Mucosa of descending colon (tissue), 3 donors: ENCODE measurements around the gene MYO16. TPM values are rescaled to one million over a fixed set of nuclear protein-coding genes. Genes with fewer than 3 reads are reported as not detected.
"Not testable (repeated sequence)": the region's sequence is repeated elsewhere in the genome, so short reads cannot be mapped to it uniquely, and the experiment has no call there.

ENCODE experiments used
- ATAC-seq: fragments of 200-7000 bp; cut with Tn5 transposase; one replicate; pipeline ENCODE4 v1.9.1; 2020; ENCODE audit warnings: mild to moderate bottlenecking, moderate library complexity
- DNase-seq, 3 donors: peaks; one replicate each; pipeline ENCODE4 v3.0.0-alpha.2; 2020
- H3K36me3 ChIP-seq: fragments of 200-600 bp; one replicate; pipeline ENCODE4 v1.8.0; 2021; ENCODE audit warnings: low read depth, mild to moderate bottlenecking
- H3K4me1 ChIP-seq: fragments of 200-600 bp; one replicate; pipeline ENCODE4 v1.8.0; 2021; ENCODE audit warnings: low read depth, mild to moderate bottlenecking
- H3K4me3 ChIP-seq: fragments of 200-600 bp; one replicate; pipeline ENCODE4 v1.8.0; 2021; ENCODE audit warnings: mild to moderate bottlenecking
- H3K9me3 ChIP-seq: fragments of 200-600 bp; one replicate; pipeline ENCODE4 v1.8.0; 2021; ENCODE audit warnings: mild to moderate bottlenecking
- intact Hi-C, 2 donors: fragments of 100-400 bp; cut with DNase I in 1 of 2; cut with micrococcal nuclease in 1 of 2; formaldehyde crosslinking; loops; one replicate each; pipeline versions ENCODE4 v1.11.0 to v1.11.1; 2022; cut with DNase I, micrococcal nuclease
- total RNA-seq, 3 donors: library from RNA; stranded (reverse); fragmentation: NEBNext Ultra II Directional in 2 of 3; extraction: Animal tissue kit (Norgen Biotek cat#: 25700) in 2 of 3; gene quantifications; one replicate each; pipeline versions ENCODE4 v1.2.1 to v1.2.4, GENCODE V29; 2021 to 2023
- TF ChIP-seq, protein P1 (sequence below): fragments of 200-600 bp; IDR thresholded peaks from one replicate; pipeline ENCODE4 v1.8.0; 2022; ENCODE audit warnings: antibody characterized with exemption, mild to moderate bottlenecking
- donor health status: DM: no; HTN: no; CAD: no; lungs with moderate emphysema.
- donor health status: DM: no; HTN: no; CAD: no.
- donor health status: DM: no; HTN: yes; CAD: no.

Gene MYO16
- total RNA-seq, 3 donors from 2014 or later = 0.06 TPM; not detected in 2

GRCh38 chr13:108895220-108895704 lies 265.9 kb downstream of the MYO16 start:
- no peak for ATAC-seq
- TF ChIP-seq, protein P1, sequence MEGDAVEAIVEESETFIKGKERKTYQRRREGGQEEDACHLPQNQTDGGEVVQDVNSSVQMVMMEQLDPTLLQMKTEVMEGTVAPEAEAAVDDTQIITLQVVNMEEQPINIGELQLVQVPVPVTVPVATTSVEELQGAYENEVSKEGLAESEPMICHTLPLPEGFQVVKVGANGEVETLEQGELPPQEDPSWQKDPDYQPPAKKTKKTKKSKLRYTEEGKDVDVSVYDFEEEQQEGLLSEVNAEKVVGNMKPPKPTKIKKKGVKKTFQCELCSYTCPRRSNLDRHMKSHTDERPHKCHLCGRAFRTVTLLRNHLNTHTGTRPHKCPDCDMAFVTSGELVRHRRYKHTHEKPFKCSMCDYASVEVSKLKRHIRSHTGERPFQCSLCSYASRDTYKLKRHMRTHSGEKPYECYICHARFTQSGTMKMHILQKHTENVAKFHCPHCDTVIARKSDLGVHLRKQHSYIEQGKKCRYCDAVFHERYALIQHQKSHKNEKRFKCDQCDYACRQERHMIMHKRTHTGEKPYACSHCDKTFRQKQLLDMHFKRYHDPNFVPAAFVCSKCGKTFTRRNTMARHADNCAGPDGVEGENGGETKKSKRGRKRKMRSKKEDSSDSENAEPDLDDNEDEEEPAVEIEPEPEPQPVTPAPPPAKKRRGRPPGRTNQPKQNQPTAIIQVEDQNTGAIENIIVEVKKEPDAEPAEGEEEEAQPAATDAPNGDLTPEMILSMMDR = peak; percentile 10
- Histone ChIP-seq H3K4me3 (no peak overlapping the region), H3K4me1 (no peaks in the 10 kb centered on the region), H3K36me3 (no peaks in the 10 kb centered on the region), H3K9me3 (no peaks in the 10 kb centered on the region)
- intact Hi-C loops = loop anchor here (5.0 to 10.0 kb wide), 3 partner anchors 290 to 573 kb away; no protein-coding TSS in a partner anchor
- peak in 1 of 3 donors; percentile 36 for DNase-seq

- H3K4me3 ChIP-seq = no peak overlapping the region
- intact Hi-C loops = loop anchor here (5.0 to 10.0 kb wide), 3 partner anchors 293 to 576 kb away; no protein-coding TSS in a partner anchor
- TF ChIP-seq, protein P1 = no peak
- no peaks in the 10 kb centered on the region for H3K4me1 ChIP-seq
- DNase-seq (no peak), ATAC-seq (peak; percentile 24)
- no peaks in the 10 kb centered on the region for H3K36me3 ChIP-seq
- H3K9me3 ChIP-seq = no peaks in the 10 kb centered on the region
Observed at GRCh38 chr13:108897955-108898354, 268.5 kb downstream of the MYO16 start.

- intact Hi-C loops = no loop called here
- ATAC-seq (no peak), DNase-seq (no peak)
- Histone ChIP-seq H3K4me1 (no peaks in the 10 kb centered on the region), H3K9me3 (no peaks in the 10 kb centered on the region), H3K36me3 (no peaks in the 10 kb centered on the region), H3K4me3 (no peak overlapping the region)
- TF ChIP-seq, protein P1 = no peak
Observed at GRCh38 chr13:108902405-108903155, 273.2 kb downstream of the MYO16 start.

DNA sequence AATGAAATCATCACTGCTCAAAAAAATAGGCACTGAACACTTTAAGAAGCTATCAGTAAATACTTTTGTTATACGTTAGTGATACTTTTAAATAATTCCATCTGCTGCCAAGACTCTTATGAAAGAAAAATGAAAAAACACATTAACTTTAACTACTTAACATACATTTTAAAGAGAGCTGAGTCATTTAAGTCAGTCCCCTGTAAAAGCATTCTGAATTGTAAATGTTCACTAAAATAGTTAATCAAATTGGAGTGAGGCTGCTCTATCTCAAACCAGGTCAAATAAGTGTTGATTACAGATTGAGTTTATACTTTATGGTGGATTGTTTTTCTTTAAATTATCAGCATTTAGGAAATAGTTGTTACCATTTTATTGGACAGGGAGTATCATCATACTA lies 274.2 kb downstream of the MYO16 start:
- no peak overlapping the region for H3K4me3 ChIP-seq
- H3K4me1 ChIP-seq = no peaks in the 10 kb centered on the region
- ATAC-seq = no peak
- TF ChIP-seq, protein P1 = no peak
- H3K9me3 ChIP-seq = no peaks in the 10 kb centered on the region
- intact Hi-C loops = no loop called here
- no peak for DNase-seq
- H3K36me3 ChIP-seq = no peaks in the 10 kb centered on the region

DNA sequence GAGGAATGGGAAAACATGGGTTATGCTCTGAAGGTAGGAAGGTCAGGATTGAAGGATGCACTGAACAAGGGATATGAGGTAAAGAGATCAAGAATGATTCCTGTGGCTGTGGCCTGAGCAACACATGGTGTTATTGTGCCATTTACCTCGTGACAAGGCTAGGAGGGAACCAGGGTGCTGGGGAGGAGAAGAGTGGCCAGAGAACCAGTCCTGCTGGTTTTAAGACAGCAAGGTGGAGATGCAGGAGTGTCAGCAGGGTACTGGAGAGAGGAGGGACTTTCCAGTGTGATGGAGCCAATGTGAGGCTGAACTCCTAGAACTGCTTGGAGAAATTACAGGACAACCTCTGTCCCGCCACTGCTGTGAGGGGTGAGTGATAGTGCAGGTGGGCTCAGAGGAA lies 282.4 kb downstream of the MYO16 start:
- DNase-seq (no peak), ATAC-seq (no peak)
- H3K4me1 ChIP-seq = no peaks in the 10 kb centered on the region
- TF ChIP-seq, protein P1 = no peak
- intact Hi-C loops = no loop called here
- no peaks in the 10 kb centered on the region for H3K9me3 ChIP-seq
- no peak overlapping the region for H3K4me3 ChIP-seq
- H3K36me3 ChIP-seq = no peaks in the 10 kb centered on the region

DNA sequence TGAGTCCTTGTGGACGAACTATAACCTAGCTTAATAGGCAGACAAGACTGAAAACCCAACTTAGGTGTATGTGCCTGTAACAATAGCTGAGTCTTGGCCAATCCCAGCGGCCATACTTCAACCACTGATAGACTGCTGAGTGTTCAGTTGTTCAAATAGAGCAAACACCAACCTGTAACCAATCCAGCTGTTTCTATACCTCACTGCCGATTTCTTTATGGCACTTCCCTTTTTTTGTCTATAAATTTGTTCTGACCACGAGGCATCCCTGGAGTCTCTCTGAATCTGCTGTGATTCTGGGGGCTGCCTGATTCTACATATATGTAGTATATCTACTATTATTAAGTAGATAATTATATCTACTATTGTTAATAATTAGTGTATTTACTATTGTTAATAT lies 284.3 kb downstream of the MYO16 start:
- H3K4me1 ChIP-seq, intact Hi-C loops, H3K4me3 ChIP-seq, H3K36me3 ChIP-seq, H3K9me3 ChIP-seq, DNase-seq, ATAC-seq: not testable (repeated sequence)
